H1 (cell line): ENCODE measurements around the gene WDR93.

Source experiments
- CREB1 ChIP-seq: IDR thresholded peaks from 2 replicates; pipeline ENCODE4 v1.6.1; 2012; ENCODE audit warnings: inconsistent platforms
- TAF1 ChIP-seq: IDR thresholded peaks from 2 replicates; pipeline ENCODE4 v1.6.1; 2011; ENCODE audit warnings: mild to moderate bottlenecking, low read depth, low read length
- TF ChIP-seq, protein P1 (sequence below): IDR thresholded peaks from 2 replicates; pipeline ENCODE4 v1.6.1; 2012; ENCODE audit warnings: inconsistent platforms
- TF ChIP-seq, protein P2 (sequence below), 3 experiments: IDR thresholded peaks; 1 replicate in 2 of 3; 2 replicates in 1 of 3; pipeline versions ENCODE4 v1.5.1 to v1.6.1; 2011; ENCODE audit warnings: low read length in 3 of 3, mild to moderate bottlenecking in 3 of 3, inconsistent platforms in 2 of 3, low read depth in 1 of 3, moderate library complexity in 1 of 3; ENCODE audit not compliant: insufficient read depth in 1 of 3; ENCODE audit errors: control extremely low read depth in 1 of 3

DNA sequence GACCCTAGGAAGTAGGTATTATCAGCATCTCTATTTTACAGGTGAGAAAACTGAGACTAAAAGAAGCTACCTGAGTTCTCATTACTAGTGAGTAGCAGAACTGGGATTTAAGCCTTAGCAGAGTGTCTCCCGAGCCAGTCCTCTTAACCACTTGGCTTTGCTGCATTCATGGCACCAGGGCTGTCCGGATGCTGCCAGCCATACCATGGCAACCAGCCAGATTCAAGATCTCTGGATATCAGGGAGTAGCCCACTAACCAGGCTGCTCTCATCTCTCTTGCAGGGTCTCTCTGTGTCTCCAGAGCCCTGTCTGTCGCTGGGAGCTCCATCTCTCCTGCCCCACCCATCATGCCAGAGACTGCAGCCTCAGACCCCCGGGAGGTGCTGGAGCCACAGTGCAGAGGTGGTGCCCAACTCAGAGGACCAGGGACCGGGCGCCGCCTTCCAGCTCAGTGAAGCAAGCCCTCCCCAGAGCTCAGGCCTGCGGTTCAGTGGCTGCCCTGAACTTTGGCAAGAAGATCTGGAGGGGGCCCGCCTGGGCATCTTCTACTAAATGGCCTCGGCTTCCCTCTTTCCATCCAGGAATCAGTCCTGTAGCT is 87.3 kb downstream of the WDR93 start:
- TF ChIP-seq TAF1 (no peak), CREB1 (no peak)
- TF ChIP-seq, protein P1, sequence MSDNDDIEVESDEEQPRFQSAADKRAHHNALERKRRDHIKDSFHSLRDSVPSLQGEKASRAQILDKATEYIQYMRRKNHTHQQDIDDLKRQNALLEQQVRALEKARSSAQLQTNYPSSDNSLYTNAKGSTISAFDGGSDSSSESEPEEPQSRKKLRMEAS = no peak
- TF ChIP-seq, protein P2, sequence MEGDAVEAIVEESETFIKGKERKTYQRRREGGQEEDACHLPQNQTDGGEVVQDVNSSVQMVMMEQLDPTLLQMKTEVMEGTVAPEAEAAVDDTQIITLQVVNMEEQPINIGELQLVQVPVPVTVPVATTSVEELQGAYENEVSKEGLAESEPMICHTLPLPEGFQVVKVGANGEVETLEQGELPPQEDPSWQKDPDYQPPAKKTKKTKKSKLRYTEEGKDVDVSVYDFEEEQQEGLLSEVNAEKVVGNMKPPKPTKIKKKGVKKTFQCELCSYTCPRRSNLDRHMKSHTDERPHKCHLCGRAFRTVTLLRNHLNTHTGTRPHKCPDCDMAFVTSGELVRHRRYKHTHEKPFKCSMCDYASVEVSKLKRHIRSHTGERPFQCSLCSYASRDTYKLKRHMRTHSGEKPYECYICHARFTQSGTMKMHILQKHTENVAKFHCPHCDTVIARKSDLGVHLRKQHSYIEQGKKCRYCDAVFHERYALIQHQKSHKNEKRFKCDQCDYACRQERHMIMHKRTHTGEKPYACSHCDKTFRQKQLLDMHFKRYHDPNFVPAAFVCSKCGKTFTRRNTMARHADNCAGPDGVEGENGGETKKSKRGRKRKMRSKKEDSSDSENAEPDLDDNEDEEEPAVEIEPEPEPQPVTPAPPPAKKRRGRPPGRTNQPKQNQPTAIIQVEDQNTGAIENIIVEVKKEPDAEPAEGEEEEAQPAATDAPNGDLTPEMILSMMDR (IDR thresholded peaks at IDR 0.05; ENCODE audit: control extremely low read depth in 1 of 3, insufficient read depth in 1 of 3, low read depth in 1 of 3, low read length in 3 of 3) = no peak
